CD4-positive, alpha-beta T cell treated with Interferon gamma for 1 hour (primary cell): Measurements from ENCODE around the gene VCL.
"Not testable (repeated sequence)": the region's sequence is repeated elsewhere in the genome, so short reads cannot be mapped to it uniquely, and the experiment has no call there.

ENCODE experiments used
- DNase-seq: peaks from one replicate; pipeline ENCODE4 v3.0.0-alpha.2; 2020

VCL gene

DNA sequence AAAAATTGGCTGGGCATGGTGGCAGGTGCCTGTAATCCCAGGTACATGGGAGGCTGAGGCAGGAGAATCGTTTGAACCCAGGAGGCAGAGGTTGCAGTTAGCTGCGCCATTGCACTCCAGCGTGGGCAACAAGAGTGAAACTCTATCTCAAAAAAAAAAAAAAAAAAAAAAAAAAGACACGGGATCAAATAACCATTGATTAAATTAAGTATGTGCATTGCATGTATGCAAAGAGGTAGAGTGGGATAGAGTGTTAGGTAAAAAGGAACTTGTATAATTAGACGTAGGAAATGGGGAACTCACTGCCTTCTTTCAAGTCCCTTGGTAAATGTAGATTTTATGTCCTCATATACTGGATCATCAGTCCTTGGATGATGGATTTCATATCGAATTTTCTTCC is 13.1 kb downstream of the VCL start:
- no peak for DNase-seq

DNA sequence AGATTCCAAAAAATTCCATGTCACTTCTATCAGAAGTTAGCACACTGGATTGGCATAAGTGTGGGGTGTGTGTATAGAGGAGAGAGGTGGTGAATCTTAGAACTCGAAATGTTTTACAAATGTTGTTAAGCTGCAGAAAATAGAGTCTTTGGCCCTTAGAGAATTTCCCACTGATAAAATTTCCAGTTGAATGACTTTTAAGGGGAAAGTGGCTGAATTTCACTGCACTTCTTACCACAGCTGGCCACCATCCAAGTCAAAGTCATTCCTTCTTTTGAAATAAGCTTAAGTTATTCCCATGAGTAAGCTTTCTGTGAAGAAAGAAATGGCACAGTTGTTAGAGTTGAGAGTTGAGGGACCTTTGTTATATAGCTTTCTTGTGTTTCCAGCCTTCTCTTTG is 13.9 kb downstream of the VCL start:
- no peak for DNase-seq

DNA sequence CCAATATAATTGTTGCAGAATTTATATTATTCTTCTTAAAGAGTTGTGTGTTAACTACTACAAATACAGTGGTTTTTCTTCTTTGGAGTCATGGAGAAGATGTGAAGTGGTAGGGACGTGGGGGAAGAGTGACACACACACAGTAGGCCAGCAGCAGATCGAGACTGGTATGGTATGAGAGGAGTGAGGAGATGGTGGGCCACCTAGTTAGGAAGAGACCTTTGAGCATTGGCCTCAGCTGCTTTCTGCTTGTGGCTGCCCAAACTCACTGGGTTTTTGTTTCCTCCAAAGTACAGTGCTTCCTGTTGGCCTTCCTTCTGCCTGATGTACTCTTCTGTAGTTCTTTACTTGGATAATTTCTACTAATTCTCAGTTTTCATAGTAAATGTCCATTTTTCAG is 14.6 kb downstream of the VCL start:
- DNase-seq, result no peak

DNA sequence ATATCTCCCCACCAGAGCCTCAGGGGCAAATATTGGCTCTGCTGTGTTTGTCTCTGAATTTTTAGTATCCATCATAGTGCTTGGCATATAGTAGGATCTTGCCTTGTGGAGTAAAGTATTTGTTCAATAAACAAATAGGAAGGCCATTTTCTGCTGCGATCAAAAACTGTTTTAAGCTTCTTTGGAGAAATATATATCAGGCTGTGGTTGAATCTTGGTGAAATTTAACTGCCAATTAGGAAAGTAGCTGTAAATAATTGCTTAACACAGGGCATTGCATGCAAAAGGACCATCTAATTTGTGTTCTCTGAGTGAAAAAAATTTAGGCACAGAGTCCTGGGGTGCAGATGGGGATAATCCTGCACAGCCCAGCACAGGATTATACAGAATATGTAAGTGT is 15.1 kb downstream of the VCL start:
- no peak for DNase-seq

DNA sequence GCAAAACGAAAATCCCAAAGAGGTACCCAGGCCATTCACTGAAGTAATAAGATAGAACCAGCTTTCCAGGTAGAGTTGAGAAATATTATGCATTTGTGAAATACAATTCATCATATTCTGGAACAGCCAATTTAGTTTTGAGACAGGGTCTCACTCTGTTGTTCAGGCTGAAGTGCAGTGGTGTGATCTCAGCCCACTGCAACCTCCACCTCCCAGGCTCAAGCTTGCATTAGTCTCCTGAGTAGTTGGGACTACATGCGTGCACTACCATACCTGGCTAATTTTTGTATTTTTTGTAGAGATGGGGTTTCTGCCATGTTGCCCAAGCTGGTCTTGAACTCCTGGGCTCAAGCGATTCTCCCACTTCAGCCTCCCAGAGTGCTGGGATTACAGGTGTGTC is 16.7 kb downstream of the VCL start:
- DNase-seq, result not testable (repeated sequence)

DNA sequence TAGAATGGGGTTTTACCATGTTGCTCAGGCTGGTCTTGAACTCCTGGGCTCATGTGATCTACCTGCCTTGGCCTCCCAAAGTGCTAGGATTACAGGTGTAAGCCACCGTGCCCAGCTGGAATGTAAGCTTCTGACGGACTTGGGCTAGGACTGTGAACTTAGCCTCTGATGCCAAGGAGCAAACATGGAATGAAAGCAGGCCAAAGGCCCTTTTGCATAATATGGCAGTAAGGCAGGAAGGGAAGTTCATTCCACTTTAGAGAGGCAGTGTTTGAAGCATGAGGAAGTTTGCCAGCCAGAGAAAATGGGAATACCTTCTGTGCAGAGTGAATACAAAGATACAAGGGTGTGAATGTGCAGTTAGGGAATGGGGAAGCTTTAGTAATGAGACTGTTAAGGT is 20.3 kb downstream of the VCL start:
- no peak for DNase-seq

DNA sequence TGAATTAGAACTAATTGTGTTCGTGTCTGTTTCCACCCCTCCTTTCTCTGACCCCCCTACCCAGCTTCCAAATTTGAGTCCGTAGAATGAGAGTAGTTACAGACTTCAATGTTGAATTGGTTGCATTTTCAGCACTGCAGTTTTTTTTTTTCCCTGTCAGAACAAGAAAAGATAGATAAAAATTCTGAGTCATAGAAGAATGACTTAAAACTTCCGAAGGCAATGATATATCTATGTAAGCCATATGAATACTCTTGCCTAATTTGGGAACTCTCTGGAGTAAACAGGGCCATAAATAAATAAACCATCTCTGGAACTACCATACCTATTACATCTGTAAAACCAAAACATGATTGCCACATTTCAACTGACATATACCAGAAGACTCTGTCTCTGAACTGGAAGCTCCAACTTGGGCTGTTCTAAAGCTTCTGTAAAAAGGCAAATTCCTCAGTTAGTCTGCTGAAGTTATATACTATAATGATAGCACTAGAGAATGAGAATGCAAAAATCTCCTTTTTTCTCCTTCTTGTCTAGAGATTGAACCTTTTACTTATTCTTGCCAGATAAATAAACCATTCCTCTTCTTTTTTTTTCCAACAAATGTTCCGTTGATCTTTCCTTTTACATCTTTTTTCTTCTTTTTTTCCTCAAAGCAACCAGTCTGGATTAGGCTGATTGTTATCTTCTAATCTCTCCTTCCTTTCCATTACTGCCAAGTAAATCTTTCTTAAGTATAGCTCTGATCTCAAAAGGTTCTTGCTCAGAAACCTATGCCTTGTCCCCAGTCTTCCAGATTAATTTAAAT is 23.5 kb downstream of the VCL start:
- no peak for DNase-seq

DNA sequence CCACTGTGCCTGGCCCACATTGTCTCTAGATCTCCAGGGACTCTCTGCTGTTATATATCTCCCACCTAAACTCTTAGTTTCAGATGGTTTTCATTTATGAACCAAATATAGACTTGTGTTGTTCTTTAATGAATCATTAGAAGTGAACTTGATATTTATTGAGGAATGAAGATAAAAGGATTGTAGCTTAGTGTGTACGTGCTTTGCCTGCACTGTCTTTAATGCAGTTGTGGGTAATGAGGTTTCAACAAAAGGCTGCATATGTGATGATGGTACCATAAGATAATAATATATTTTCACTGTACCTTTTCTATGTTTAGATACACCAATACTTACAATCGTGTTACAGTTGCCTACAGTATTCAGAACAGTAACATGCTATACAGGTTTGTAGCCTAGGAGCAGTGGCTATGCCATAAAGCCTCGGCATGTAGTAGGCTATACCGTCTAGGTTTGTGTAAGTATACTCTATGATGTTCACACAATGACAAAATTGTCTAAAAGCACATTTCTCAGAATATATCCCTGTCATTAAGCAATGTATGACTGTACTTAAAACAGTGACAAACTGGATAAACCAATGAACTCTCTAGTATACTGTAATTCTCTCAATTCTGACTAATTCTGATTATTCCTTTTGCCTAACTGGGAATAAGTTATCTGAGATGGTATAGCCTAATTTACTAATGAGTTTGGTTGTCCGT is 25.2 kb downstream of the VCL start:
- DNase-seq, result no peak

DNA sequence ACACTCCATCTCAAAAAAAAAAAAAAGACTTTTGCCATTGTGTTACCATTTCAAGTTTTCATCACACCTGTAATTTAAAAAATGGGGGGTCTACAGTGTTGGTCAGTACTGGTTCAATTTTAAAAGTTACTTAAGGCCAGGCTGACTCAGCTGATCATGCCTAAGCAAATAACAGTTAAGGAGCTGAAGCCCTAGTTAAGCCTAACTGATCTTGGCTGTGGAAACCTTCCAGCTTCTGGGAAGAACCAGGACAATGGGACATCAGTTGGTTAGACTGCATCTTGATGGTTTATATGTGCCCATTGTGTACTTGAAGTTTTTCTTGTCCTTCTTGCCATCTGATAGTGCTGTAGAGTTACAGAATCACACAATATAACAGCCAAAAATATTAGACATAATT is 26.7 kb downstream of the VCL start:
- DNase-seq, result no peak

DNA sequence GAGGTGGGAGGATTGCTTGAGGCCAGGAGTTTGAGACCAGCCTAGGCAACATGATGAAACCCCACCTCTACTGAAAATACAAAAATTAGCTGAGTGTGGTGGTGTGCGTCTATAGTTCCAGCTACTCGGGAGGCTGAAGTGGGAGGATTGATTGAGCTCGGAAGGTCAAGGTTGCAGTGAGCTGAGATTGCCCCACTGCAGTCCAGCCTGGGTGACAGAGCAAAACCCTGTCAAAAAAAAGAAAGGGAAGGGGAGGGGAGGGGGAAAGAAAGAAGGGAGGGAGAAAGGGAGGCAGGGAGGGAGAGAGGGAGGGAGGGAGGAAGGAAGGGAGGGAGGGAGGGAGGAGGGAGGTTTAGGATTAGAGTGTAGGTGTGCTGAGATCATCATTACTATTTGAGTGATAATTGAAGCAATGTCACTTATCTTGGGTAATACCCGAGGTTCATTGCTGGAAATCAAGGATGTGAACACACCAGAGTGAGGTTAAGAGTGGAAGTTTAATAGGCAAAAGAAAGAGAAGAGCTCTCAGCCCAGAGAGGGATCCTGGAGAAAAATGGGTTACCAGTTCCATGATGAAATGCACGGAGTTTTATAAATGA is 27.6 kb downstream of the VCL start:
- no peak for DNase-seq

DNA sequence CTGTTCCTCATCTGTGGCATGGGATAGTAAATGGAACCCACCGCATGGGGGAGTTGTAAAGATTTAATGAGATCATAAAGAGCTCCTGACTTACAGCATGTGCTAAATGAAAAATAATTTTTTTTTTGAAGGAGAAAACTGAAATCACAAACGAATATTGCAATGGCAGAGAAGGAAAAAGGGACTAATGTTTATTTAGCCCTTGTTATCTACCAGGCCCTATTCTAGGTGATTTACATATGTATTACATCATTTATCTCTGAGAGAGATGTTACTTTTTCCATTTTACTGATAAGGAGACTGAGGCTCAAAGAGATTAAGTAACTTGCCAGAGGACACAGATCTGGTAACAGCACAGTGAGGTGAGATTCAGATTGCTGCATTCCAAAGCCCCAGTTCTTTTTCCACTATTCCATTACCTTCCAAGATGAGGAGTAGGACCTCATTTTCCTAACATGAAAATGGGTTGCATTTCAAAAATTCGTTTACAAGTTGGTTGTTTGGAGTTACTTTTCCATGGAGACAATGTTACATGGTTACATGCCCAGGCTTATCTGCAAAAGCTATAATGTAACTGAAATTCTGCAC is 28.6 kb downstream of the VCL start:
- no peak for DNase-seq

DNA sequence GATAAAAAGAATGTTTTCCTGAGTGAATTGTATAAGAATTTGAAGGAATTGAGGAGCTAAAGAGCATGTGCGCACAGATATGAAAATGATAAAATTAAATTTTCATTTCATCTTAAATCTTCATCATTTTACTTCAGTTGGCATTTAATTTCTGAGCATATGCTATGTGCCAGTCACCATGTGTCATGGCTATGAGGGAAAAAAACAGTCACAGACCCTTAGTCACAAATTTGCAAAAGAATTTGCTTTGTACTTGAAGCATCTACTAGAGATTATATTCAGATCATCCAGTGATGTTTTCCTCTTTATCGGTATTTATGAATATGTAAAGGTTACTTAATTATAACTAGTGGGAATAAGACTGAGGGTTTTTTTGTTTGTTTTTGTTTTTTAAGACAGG is 29.8 kb downstream of the VCL start:
- no peak for DNase-seq

DNA sequence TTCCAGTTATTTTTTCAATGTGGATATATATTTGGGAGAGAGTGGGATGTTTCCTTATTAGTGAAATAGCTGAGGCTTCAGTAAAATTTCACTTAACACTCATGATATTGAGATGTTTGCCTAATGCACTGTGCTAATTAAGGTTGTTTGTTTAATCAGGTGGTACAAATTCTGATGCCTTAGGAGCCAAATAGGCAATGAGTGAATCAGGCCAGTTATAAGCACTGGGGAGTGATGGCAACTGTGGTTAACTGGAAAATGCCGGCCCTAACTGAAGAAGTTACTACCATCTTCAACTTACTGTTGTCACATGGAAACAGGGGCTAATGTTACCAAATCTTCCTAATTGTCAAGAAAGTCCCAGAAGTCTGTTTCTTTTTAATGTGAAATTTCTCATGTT is 32.0 kb downstream of the VCL start:
- no peak for DNase-seq

DNA sequence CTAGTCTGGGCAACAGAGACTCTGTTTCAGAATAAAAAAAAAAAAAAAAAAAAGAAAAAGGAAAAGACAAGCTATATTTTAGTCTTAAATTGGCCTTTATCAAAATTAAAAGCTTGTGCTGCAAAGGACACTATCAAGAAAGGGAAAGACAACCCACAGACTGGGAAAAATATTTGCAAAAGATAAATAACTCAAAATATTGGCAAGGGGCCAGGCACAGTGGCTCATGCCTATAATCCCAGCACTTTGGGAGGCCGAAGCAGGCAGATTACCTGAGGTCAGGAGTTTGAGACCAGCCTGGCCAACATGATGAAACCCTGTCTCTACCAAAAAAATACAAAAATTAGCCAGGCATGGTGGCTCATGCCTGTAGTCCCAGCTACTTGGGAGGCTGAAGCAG is 34.3 kb downstream of the VCL start:
- DNase-seq, result not testable (repeated sequence)

DNA sequence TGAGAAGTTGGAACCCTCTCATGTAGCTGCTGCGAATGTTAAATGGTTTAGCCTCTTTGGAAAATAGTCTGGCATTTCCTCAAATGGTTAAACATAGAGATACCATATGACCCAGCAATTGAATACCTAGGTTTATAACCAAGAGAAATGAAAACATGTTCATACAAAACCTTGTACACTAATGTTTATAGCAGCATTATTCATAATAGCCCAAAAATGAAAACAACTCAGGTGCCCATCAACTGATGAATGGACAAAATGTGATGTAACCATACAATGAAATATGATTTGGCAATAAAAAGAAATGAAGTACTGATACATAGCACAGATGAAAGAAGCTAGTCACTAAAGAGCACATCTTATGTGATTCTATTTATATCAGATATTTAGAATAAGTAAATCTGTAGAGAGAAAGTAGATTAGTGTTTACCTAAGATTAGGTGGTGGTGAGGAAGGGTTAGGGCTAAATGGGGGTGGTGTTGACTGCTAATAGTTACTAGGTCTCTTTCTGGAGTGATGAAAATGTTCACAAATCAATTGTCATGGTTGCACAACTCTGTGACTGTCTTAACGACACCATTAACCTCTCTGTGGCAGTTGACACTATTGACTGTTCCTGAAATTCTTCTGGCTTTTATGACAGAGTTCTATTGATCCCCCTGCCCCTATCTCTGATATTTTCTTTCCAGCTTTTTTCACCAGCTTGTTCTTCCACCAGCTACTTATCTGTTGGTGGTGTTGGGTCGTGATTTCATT is 35.2 kb downstream of the VCL start:
- DNase-seq, result no peak

DNA sequence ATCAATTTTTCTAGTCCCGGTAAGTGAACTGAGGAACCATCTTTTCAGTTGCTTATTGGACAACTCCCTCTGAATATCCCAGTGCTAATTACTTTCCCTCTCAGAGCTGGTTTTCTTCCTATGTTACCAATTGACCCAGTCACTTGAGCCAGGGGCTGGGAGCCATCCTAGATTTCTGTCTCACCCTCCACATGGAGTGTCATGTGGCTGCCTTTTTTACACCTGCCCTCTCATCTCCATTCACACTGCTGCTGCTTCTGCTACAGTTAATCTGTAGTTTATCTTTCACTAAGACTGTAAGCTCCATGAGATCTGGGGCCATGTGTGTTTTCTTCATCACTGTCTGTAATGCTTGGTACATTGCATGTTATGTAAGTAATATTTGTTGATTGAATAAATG is 35.8 kb downstream of the VCL start:
- DNase-seq, result no peak

DNA sequence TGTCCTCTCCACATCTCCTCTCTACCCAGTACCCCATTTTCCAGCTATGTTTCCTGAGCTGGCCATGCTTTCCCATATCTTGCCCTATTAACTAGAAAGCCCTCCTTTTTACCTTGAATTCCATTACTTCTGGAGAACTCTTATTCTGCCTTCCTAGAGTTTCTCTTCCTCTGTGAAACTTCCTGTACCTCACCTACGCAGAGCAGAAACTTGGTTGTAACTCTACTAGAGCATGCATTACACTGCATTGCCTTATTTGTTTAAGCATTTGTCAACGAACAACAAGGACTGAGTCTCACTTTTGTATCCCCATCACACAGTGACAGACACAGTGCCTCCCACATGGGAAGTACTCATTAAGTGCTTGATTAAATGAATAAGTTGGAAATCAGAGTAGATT is 36.4 kb downstream of the VCL start:
- DNase-seq, result no peak

DNA sequence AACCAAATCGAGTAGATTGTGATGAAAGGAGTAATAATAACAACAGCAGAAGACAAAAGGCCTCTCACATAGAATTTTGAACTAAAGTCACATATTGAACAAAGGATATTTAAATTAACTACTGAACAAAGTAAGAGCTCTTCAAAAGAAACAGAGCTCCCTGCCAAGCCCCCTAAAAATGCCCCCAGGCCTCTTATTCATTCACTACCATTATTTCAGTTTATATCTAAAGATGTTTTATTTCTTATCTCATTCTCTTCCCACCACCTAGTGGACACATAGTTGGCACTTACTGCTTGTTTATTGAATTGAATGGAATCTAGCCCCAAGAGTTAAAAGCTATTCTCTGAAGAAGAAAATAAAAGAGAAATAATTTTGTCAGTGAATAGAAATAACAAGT is 37.4 kb downstream of the VCL start:
- DNase-seq, result no peak

DNA sequence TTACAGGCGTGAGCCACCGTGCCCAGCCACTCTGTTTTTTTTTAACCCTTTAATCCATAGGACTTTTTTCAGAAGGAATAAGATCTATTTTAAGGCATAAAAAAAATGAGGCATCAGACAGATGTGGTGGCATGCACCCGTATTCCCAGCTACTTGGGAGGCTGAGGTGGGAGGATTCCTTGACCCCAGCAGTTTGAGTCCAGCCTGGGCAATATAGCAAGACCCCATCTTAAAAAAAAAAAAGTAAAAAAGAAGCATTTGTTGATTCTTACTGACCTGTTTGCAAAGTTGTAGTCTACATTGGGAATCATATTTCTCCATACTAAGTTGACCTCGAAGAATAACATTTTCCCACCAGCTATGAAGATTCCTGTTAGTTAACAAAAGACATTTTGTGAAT is 38.6 kb downstream of the VCL start:
- no peak for DNase-seq

DNA sequence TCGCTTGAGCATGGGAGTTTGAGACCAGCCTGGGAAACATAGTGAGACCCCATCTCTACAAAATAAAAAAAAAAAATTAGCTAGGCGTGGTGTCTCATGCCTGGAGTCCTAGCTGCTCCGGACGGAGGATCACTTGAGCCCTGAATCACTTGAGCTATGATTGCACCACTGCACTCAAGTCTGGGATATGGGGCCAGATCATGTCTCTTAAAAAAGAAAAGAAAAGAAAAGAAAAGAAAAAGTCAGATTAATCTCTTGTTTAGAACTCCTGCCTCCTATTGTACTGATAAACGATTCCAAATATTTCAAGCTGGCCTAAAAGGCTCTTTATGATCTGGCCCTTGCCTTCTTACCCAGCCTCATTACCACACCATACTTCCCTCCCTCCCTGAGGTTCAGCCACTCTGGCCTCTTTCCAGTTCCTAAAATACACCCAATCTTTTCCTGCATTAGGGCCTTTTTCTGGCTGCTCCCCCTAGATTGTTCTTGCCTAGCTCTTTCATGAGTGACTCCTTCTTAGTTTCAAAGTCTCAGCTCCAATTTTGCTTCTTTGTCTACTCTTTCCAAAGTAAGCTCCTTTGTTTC is 41.7 kb downstream of the VCL start:
- no peak for DNase-seq

DNA sequence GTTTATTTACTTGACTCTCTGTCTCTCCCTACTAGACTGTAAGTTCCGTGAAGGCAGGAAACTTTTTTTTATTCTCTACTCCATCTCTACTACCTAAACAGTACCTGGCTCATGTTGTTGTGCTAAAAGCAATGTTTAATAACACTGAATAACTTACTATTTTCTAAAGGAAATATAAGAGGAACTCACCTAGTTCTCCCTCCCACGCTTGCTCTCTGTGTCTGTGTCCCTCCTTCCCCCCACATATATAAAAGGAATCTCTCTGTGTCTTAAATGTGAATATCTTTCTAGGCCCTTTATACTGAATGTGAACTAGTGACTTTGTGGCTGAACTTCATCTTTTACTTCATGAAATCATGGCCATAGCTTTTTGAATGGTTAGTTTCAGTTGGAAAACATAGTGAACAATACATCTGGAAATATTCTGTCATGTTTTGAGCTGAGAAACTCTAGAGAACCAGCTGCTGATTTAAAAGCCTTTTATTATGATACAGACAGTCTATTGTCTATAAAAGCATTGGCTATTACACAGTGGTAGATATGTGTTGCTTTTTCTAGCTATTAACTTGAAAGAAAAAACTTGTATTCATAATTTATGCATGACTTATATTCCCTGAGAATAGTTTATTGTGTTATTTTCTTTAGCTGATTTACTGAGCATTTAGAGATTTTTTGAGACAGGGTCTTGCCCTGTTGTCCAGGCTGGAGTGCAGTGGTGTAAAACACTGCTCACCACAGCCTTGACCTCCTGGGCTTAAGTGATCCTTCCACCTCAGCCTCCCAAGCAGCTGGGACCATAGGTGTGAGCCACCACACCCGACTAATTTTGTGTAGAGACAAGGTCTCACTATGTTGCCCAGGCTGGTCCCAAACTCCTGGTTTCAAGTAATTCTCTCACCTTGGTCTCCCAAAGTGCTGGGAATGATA is 42.5 kb downstream of the VCL start:
- no peak for DNase-seq

DNA sequence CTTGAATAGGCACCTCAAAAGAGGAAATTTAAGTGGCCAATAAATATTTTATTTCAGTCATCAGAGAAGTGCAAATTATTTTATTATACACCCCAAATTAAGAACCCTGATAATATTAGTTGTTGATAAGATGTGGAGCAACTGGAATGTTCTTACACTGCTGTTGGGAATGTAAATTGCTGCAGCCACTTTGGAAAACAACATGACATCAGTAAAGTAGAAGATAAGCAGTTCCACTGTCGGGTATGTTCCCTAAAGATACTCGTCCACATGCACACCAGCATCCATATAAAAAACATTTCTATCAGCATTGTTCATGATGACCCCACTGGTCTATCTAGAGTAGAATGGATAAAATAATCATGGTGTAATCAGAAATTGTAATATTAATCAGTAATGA is 46.5 kb downstream of the VCL start:
- no peak for DNase-seq
